H1 (cell line): ENCODE measurements around the gene E2F3.

Experiments
- CHD2 ChIP-seq: IDR thresholded peaks from 2 replicates; pipeline ENCODE4 v1.6.1; 2012; ENCODE audit warnings: low read length, improper control_type of control experiment
- JUN ChIP-seq: IDR thresholded peaks from 2 replicates; pipeline ENCODE4 v1.6.1; 2011; ENCODE audit warnings: low read depth, mild to moderate bottlenecking, improper control_type of control experiment, low read length
- POLR2A ChIP-seq, 2 experiments: IDR thresholded peaks; 1 replicate in 1 of 2; 2 replicates in 1 of 2; pipeline ENCODE4 v1.6.1; 2011; ENCODE audit warnings: low read depth in 2 of 2, low read length in 2 of 2, mild to moderate bottlenecking in 2 of 2; ENCODE audit errors: control extremely low read depth in 1 of 2
- POLR2AphosphoS5 ChIP-seq: IDR thresholded peaks from 2 replicates; pipeline ENCODE4 v1.6.1; 2011; ENCODE audit warnings: low read depth, low read length
- TBP ChIP-seq: IDR thresholded peaks from 2 replicates; pipeline ENCODE4 v1.6.1; 2011; ENCODE audit warnings: low read depth, low read length, improper control_type of control experiment
- YY1 ChIP-seq: IDR thresholded peaks from 2 replicates; pipeline ENCODE4 v1.6.1; 2011; ENCODE audit warnings: low read depth, mild to moderate bottlenecking, low read length
- TF ChIP-seq, protein P1 (sequence below), 3 experiments: IDR thresholded peaks; 1 replicate in 2 of 3; 2 replicates in 1 of 3; pipeline versions ENCODE4 v1.5.1 to v1.6.1; 2011; ENCODE audit warnings: low read length in 3 of 3, mild to moderate bottlenecking in 3 of 3, inconsistent platforms in 2 of 3, low read depth in 1 of 3, moderate library complexity in 1 of 3; ENCODE audit not compliant: insufficient read depth in 1 of 3; ENCODE audit errors: control extremely low read depth in 1 of 3

DNA sequence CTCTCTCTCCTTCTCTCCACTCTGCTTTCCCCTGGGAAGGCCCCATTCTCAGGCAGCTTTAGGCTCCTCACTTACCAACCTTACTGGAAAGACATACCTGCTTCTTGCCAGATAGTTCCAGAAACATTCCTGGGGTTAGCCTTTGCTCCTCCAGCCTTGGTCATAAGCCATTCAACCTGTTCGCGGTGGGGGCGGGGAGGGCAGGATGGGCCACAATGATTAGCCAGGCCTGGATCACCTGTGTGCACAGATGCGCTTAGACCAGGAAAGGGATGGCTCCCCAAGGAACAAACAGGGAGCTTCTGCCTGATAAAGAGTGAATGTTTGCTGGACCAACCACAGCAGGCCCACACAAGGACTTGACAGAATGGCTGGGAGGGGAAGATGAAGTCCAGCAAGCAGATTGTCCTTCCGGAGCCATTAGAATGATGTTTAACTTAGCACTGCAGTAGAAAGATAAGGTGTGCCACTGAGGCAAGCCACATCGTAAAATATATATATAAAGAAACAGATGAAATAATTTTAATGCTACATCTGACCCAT lies 74.9 kb downstream of the E2F3 start:
- TF ChIP-seq JUN, result no peak
- TF ChIP-seq TBP, result no peak
- no peak for TF ChIP-seq POLR2AphosphoS5
- no peak for TF ChIP-seq POLR2A (IDR thresholded peaks at IDR 0.05; ENCODE audit: control extremely low read depth in 1 of 2, low read depth in 2 of 2, low read length in 2 of 2)
- no peak for TF ChIP-seq CHD2
- TF ChIP-seq, protein P1, sequence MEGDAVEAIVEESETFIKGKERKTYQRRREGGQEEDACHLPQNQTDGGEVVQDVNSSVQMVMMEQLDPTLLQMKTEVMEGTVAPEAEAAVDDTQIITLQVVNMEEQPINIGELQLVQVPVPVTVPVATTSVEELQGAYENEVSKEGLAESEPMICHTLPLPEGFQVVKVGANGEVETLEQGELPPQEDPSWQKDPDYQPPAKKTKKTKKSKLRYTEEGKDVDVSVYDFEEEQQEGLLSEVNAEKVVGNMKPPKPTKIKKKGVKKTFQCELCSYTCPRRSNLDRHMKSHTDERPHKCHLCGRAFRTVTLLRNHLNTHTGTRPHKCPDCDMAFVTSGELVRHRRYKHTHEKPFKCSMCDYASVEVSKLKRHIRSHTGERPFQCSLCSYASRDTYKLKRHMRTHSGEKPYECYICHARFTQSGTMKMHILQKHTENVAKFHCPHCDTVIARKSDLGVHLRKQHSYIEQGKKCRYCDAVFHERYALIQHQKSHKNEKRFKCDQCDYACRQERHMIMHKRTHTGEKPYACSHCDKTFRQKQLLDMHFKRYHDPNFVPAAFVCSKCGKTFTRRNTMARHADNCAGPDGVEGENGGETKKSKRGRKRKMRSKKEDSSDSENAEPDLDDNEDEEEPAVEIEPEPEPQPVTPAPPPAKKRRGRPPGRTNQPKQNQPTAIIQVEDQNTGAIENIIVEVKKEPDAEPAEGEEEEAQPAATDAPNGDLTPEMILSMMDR (IDR thresholded peaks at IDR 0.05; ENCODE audit: control extremely low read depth in 1 of 3, insufficient read depth in 1 of 3, low read depth in 1 of 3, low read length in 3 of 3), result no peak
- TF ChIP-seq YY1, result no peak
